HG02973 (cell line): Measurements from ENCODE around the gene CD2AP.
A peak's percentile ranks its signal among the peaks of the same experiment; 100 is the strongest.
"Not testable (repeated sequence)": the region's sequence is repeated elsewhere in the genome, so short reads cannot be mapped to it uniquely, and the experiment has no call there.

Source experiments
- ATAC-seq: cut with Tn5 transposase; IDR thresholded peaks from one replicate; pipeline ENCODE4 v1.9.1; 2021; ENCODE audit warnings: moderate library complexity; ENCODE audit not compliant: unreplicated experiment

CD2AP gene

DNA sequence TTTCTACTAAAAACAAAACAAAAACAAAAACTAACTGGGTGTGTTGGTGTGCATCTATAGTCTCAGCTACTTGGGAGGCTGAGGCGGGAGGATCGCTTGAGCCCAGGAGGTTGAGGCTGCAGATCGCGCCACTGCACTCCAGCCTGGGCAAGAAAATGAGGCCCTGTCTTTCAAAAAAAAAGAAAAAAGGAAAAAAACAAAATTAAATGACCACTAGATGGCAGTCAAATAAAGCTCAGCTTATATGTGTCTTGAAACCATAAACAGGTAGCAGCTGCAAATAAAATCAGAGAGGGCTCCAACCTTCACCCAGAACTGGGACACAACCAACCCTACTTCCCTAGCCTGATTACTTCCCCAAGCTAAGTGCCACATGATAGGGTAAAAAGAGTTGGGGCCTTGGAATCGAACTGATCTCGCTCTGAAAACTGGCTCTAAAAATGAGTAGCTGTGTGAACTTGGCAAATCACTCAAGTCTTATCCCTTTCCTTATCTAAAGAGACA, 153.7 kb downstream of the CD2AP start:
- peak; percentile 52 for ATAC-seq

DNA sequence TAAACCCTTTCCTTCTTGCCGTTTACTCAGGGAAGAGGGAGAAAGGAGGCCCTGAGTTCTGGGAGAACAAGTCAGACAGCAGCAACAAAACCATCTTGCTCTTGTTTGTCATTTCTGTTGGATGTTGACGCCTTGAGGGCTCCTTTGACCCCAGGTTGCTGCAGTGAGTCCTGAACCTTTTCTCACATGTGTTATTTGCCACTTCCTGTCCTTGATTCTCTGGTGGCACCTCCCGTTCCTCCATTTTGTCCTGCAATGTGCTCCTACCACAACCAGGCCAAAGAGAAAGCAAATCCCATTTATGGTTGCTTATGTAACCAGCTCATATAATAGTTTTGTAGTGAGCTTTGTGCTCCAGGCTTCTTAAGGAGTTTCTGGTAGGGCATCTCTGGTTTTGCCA, 154.2 kb downstream of the CD2AP start:
- no peak for ATAC-seq

DNA sequence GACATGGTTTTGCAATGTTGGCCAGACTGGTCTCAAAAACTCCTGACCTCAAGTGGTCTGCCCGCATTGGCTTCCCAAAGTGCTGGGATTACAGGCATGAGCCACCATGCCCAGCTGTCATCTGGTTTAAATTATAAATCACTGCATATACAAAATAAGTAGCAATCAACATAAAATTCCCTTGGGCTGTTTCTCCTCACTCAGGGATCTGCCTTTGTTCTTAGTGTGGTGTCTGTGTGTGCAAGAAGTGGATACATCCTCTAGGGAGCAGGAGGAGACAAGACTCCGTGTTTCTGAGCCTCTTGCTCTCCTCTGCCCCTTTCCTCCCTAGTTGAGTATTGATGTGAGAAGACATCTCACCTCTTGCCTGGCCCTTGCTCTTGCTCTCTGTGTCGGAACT, 155.6 kb downstream of the CD2AP start:
- ATAC-seq: no peak

DNA sequence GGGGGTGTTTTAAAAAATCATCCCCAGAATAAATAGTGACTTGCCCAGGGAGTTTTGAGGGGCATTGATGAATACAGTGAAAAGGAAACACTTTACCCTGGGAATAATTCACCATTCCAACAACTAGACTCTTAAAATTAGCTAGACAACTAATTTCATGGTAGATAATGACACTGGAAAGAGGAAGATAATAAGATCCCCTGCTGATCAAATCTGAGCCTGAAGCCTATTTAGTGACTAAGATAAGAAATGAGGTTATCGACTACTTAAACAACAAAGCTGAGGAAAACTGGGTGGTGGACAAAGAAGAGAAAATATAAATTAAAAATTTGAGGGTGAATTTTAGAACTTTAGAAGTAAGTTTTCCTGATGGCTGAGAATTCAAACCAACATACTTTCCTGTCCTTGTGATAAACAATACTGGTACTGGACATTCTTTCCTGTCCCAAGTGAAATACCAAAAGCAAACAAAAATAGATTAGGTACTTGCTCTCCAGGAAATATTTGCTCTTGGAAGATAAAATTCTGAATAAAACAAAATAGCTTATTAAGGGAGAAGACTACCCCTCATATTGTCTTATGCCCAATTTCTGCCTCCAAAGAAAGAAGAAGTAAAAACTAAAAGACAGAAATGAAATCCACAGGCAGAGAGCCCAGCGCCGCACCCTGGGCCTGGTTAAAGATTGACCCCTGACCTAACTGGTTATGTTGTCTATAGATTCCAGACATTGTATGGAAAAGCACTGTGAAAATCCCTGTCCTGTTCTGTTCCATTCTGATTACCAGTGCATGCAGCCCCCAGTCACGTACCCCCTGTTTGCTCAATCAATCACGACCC, 156.8 kb downstream of the CD2AP start:
- ATAC-seq: no peak

DNA sequence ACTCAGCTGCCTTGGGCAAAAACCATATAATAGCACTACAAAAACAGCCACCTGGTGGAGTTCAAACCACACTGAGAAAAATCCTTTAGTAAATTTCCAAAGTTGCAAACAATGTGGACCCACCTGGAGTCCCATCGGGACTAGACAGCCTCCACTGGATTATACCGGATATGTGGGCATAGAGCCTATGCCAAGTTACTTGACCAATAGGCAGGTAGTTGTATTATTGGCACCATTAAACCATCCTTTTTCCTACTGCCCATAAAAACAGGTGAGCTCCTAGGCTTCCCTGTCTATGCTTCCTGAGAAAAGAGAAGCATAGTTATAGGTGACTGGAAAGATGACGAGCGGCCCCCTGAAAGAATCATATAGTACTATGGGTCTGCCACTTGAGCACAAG, 169.1 kb downstream of the CD2AP start:
- ATAC-seq: no peak

DNA sequence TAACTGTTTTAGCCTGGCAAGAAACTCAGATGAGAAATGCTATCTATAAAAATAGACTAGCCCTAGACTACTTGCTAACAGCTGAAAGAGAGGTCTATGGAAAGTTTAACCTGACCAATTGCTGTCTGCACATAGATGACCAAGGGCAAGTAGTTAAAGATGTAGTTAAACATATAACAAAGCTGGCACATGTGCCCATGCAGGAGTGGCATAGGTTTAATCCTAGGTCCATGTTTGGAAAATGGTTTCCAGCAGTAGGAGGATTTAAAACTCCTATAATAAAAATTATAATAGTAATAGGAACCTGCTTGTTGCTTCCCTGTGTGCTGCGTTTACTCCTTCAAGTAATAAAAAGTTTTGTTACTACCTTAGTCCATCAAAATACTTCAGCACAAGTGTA, 169.6 kb downstream of the CD2AP start:
- no peak for ATAC-seq

DNA sequence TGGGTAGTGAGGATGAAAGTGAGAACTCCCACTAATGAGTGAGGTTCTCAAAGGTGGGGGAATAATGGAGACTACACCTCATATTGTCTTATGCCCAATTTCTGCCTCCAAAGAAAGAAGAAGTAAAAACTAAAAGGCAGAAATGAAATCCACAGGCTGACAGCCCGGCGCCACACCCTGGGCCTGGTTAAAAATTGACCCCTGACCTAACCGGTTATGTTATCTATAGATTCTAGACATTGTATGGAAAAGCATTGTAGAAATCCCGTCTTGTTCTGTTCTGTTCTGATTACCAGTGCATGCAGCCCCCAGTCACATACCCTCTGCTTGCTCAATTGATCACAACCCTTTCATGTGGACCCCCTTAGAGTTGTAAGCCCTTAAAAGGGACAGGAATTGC, 170.0 kb downstream of the CD2AP start:
- not testable (repeated sequence) for ATAC-seq

DNA sequence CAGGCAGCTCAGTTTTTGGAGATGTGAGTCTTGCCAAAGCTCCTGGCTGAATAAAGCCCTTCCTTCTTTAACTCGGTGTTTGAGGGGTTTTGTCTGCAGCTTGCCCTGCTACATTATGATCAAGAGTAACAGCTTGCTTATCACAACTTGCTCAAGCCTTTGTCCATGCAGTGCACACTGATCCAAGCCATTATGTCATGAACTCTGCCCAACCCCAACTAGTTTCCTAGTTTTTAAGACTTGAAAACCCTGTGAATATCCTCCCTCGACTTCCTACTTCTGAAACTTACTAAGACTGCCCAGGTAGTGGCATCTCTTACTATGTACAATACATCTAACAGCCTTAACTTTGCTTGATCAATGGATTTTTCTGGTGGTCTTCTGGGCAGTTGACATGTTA, 170.4 kb downstream of the CD2AP start:
- no peak for ATAC-seq

DNA sequence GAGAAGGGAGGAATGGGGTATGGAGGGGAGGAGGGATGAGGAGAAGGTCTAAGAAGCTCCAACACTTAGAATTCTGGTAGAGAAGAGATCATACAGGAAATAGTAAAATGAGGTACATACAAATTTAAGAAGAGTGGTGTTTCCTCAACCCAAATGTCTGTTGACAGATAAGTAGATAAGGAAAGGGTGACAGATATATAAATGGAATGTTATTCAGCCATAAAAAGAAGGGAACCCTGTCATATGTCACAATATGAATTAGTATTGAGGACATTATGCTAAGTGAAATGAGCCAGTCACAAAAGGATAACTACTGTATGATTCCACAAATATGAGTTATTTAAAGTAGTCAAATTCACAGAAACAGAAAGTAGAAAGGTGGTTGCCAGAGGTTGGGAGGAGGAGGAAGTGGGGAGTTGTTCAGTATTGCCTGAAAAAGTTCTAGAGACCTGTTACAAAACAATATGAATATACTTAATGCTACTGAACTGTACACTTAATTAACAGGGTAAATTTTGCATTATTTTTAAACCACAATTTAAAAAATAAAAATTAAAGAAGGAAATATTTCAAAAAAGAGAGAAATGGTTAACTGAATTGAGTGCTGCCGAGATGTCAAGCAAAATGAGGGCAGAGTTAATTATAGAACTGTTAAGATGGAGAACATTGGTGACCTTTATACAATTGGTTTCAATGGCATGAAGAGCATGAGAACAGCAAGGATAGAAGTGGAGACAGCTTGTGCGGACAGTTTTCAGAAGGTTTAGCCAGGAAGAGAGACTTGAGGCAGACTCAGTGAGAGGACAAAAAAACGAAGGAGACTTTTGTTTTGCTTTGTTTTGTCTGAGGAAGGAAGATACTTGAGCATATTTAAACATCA, 173.2 kb downstream of the CD2AP start:
- ATAC-seq: peak; percentile 56

DNA sequence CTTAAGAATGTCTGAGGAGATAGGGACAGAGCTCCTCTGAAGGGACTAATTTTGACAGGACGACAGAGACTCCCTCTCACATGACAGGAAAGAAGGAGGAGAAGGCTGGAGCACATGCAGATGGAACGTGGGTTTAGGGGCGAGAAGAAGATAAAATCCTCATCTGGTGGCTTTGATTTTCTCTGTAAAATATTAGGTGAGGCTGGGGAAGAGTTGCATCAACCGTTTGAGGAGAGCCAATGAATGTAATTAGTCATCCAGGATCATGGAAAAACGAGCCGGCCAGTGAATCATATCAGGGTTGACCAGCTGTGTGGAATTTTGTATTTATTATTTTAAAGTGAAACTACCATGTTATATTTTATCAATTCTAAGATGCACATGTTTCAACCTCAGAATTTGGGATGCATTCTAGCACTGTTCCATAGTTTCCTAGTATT, 173.9 kb downstream of the CD2AP start:
- no peak for ATAC-seq

DNA sequence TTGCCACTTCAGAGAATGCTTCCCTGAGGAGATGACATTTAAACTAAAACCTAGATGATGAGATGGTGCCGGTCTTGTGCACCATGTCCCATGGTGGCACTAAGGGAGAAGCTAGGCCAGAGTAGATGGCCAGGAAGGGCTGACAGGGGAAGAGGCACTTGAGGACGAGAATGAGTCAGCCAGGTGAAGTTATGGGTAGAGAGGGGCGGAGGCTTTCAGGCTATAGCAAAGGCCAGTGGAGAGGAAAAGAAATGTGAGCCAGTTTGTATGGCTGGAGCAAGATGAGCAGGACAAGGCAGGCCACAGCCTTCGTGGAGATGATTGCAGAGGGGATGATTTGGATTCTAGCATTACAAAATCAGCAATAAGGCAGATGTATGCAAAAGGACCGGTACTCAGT, 176.1 kb downstream of the CD2AP start:
- ATAC-seq: no peak

DNA sequence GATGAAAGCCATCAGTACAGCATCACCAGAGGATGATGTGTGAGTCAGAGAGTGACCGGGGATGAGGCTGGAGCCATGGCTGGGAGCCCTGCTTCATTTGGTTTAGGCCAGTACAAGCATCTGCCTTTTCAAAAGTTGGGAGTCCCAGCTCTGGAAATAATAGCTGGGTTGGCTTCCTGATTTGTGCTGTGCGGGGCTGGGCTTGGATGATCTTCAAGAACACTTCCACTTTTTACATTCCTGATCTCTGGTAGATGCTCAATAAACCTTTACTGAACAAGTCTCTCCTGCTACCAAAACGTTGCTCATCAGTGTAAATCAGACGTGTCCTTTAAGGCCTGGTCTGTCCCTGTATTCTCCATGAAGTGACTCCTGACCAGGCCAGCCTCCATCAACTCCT, 176.7 kb downstream of the CD2AP start:
- ATAC-seq: no peak

DNA sequence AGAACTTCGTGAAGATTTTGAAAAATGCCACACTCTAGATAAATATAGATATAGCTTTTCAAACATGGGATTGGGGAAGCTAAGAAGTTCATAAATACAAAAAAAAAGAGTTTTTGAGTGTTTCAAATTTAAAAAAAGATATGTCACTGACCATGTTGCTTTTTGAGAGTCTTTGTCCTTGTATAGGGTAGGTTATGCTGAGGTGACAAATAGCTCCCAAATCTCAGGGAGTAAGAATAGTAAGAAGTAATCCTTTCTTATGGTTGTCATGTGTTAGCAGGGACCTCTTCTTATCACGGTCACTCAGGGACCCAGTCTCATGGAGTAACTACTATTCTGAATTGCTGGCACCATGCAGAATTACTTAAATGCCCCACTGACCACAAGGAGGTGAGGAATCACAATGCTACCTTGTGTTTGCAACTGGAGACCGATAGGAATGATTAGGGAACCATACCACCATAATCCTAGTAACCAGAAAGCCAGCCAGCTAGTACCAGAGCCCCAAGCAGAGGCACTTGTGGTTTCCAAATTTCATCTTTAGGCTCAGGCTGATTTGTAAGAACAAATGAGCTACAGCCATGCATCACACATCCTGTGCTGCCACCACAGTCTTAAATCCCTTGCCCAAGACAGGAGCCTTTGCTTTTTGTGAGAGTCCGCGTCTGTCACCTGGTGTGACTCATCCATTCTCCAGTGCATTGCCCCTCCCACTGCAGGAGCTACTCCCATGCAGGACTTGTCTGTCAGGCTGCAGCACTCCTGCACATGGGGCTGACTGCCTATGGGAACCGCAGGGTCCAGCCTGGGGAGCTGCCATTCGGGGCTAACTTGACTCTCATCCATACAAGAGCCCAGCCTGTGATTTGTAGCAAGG, 178.4 kb downstream of the CD2AP start:
- ATAC-seq: no peak

DNA sequence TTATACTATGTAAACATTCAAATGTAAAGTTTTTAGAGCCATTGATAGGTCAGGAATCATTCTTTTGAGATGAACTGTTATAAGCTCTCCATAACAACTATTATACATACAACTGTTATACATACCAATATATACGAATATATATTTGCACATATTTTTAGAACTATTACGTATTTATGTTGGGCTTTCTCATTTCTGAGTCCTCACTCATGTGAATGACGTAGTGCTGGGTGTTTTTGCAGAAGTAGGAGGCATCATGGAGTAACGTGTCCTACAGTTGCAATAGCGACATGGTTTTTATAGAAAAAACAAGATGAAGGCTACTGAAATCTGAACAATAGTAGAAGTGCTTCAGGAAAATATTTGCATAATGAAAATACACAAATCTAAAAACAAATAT, 184.4 kb downstream of the CD2AP start:
- no peak for ATAC-seq

DNA sequence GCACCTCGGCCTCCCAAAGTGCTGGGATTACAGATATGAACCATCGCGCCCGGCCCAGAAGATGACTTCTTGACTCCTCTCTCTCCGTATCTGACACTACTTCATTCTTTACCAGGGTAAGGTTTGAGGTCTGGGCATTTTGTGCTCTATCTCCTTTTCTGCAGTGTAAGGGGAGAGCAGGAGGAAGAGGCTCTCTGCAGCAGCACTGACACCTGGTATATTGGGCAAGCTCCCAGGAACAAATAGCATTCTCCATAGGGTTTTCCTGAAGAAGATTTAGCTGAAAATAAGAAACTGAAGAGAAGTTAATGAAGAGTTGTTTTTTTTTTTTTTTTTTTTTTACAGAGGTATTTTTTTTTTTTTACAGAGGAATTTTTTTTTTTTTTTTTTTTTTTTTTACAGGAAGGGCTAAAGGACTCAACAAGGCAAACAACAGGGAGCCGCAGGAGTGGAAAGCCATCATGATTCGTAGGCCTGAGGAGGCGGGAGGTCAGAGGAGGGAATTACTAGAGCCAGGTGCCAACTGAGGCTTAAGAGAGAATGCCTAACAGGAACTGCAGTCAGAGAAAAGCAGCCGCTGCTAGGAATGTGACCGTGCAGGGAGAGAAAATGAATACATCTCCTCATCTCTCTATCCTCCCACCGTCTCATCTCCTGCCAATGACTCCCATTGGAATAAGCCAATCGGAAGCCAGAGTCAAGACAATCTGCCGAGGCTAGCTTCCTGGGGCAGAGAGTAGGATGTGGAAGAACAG, 186.1 kb downstream of the CD2AP start:
- no peak for ATAC-seq

DNA sequence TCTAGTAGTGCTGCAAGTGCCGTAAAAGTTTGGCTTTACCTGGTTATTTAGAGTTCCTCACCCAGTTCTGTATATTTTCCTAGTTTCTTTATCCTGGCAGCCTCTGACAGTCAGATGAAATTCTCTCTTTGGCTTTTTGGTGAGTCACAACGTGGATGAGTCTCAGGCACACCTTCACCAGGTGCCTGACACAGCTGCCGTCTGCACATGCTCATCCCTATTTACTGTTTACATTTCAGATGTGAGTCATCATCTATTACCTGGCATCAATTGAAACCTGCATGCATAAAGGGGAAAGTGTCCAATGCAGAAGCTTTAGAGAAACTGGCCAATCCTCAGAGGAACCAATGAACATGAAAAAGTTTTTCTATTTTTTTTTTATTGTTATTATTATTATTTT, 187.5 kb downstream of the CD2AP start:
- no peak for ATAC-seq

DNA sequence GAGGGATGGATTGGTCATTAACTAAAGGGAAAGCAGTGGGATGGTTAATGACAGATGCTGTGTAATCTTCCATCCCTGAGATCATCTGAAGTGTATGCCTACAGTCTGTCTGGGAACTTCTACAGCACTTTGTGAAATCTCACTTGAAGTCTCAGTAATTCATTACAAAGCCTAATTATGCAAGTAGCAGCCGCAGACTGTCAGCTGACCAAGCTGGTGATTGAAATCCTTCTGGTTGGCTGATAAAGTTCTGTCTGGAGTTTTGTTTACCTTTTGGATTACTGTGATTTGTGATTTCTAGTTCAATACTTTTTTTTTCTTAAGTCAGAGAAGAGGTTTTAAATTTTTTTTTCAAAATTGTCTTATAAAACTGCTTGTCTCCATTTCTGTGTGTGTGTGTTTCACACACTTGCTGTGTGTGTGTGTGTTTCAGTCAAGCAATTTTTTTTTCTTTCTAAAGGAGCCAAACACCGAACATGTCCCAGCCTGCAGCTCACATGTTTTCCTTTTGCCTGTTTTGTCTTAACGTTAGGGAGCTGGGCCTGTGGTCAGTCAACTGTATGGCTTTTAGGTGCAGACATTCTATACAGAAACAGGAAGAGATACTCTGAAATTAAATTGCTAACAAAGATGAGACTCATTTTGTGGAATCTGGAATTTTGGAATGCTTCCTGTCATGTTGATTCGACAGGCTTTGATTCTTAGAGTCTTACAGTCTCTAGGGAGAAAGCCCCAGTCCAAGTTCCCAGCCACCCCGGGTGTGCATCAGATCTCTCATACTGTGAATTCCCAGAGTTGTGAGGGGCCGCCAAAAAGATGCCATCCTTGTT, 192.3 kb downstream of the CD2AP start:
- no peak for ATAC-seq

DNA sequence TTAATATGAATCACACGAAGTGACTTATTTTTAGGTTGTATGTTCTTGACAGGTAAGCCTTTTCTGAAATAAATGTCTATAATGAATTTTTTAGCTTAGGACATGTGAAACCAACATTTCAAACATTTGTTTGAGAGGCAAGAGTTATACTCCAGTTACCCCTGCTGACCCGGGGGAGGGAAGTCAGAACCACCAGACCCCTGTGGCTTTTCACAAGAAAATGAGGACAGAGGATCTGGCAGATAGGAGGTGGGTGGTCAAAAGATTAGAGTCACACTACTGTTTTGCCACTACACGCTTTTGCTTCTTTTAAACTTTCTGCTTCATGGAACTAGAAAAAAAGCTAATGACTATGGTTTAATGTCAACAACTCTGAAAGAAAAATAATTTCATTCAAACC, 193.3 kb downstream of the CD2AP start:
- no peak for ATAC-seq

DNA sequence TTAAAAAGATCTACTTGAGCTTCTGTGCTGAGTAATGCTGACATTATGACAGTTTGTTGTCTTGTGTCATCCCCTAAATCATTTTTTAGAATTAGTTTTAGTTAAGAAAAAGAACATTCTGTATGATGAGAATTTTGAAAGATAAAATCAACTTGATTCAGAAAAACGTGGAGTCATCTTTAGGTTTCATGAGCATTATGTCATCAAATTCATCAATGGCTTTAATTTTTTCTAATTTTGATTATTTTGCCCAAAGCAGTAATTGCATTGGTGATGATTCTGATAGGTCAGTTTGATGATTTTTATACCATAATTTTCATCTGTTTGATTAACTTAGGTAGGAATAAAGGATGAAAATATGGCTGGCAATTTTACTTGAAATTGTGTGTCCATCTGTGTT, 194.2 kb downstream of the CD2AP start:
- ATAC-seq: no peak
